Measurements from ENCODE around the gene TPCN2.
A peak's percentile ranks its signal among the peaks of the same experiment; 100 is the strongest.
"Not testable (repeated sequence)": the region's sequence is repeated elsewhere in the genome, so short reads cannot be mapped to it uniquely, and the experiment has no call there.

Gene TPCN2

DNA sequence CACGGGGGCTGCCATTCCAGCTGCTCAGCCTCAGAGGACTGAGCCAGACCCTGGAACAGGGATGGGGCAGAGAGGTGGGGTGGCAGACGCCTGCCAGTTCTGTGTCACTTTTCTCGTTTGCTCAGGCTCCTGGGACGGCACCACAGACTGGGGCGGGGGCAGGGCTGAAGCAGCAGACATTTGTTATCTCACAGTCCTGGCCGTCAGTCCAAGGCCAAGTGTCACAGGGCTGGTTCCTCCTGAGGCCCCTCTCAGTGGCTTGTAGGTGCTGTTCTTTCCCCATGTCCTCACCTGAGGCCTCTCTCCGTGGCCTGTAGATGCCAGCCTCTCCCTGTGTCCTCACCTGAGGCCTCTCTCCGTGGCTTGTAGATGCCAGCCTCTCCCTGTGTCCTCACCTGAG, 24.7 kb downstream of the TPCN2 start:
- no peak for DNase-seq

DNA sequence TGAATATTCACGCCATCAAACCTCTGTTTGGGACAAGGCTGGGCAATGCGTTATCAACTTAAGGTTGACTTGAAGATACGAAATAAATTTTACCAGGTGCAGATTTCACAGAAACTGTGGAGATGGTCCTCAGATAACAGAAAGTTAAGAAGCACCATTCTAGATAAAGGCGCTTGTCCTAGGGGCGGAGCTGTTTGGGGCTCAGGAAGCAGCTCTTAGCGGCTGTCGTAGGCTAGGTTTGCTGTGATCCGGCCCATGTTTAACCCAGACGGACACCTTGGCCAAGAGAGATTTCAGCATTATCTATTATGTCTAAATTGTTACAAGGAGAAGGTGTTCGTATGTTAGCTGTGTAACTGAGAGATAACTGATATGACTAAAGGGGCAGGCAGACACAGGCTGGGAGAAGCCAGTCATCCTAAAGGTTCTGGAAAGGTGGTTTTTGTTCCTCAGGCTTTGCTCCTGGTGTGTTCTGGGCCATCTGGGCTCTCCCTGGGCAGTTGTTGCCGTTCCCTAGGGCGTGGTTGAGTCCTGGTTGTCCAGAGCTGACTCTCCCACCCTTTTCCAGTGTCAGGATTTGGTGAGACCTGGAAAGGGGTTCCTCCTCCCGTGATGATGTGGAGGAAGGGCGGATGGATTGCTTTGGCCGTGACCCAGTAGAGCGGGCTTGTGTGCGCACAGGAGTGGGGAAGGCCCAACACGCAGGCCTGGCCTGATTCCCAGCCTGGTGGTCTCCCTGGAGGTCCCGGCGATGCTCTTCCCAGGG, 25.8 kb downstream of the TPCN2 start:
- no peak for DNase-seq

DNA sequence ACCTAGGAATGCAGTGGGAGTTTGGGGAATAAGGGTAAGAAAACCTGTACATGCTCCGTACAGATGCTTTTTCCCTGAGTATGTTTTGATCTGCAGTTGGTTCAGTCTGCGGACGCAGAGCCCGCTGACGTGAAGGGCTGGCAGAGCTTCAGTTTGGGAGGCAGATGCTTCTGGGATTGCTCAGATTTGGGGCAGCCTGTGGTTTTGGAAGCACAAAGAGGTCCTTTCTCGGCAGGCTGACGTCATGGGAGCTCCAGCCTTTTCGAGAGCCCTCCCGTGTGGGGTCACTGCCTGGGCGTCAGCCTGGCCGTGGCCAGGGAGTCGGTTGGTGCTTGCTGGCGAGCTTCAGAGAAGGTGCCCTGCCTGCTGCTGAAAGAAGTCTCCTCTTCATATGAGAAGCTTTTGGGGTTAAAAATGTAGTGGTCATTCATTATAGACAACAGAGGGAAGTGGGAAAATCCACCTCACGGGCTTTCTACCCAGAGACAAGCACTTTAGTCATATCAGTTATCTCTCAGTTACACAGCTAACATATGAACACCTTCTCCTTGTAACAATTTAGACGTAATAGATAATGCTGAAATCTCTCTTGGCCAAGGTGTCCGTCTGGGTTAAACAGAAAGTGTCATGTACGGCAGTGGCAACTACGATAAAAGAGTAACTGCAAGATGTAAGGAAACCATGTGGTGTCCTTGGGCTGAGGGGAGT, 26.8 kb downstream of the TPCN2 start:
- peak in 49 of 56 donors; percentile 9 to 92 (median 62) for DNase-seq

DNA sequence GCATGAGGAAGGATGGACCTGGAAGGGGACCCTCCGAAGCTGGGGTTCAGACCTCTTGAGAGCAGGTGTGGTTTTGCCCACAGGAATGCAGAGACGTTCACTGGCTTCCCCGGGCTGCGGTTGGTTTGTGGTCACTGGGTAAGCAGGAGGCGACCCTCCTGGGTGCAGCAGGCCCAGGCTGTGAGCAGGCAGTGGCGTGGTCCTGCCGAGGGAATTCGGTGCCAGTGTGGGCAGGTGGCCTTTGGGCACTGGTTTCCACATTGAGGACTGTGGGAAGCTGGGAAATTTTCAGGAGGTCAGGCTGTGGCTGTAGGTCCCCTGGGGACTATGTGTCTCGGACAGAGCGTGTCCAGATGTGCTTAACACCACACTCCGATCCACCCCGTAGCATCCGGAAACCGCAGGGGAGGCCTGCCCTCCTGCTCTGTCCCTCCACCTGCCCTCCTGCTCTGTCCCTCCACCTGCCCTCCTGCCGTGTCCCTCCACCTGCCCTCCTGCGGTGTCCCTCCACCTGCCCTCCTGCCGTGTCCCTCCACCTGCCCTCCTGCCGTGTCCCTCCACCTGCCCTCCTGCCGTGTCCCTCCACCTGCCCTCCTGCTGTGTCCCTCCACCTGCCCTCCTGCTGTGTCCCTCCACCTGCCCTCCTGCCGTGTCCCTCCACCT, 27.5 kb downstream of the TPCN2 start:
- no peak for DNase-seq

DNA sequence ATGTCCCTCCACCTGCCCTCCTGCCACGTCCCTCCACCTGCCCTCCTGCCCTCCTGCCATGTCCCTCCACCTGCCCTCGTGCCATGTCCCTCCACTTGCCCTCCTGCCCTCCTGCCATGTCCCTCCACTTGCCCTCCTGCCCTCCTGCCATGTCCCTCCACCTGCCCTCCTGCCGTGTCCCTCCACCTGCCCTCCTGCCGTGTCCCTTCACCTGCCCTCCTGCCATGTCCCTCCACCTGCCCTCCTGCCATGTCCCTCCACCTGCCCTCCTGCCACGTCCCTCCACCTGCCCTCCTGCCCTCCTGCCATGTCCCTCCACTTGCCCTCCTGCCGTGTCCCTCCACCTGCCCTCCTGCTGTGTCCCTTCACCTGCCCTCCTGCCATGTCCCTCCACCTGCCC, 28.2 kb downstream of the TPCN2 start:
- not testable (repeated sequence) for DNase-seq

DNA sequence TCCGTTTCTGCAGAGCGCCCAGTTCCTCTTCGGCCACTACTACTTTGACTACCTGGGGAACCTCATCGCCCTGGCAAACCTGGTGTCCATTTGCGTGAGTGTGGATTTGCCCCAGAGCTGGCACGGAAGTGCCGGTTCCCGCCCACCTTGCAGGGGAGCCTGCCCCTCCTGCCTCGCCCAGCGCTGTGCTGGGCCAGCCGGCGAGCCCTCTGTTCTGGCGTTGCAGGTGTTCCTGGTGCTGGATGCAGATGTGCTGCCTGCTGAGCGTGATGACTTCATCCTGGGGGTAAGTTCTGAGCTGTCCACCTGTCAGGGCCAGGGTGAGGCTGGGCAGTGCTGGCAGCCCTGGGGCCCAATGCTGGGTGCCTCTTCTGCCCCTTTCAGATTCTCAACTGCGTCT, 29.8 kb downstream of the TPCN2 start:
- DNase-seq, result no peak

DNA sequence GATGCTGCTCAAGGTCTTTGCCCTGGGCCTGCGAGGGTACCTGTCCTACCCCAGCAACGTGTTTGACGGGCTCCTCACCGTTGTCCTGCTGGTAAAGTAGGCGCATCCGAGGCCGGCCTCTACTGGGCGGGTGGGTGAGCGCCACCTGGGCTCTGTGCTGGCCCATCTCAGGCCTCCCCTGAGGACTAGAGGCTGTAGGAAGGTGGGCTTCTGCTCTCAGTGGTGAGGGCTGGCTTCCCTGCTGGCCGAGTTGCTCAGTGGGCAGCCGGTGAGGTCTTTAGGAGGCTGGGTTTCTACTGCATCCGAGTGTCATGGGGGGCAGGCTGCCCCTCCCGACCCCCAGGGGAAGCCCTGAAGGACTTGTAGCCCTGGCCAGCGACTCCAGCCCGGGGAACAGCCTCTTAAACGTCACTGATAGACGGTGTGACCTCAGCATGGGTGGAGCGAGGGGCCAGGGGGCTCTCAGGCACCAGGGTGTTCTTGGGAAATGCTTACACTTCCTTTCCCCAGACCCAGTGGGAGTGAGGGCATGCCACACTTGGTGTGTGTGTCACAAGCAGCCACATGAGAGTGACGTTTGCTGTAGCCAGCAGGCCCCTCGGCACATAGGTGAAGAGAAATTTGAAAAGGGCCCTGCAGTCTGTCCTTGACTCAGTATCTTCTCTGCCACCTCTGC, 30.3 kb downstream of the TPCN2 start:
- DNase-seq, result no peak

DNA sequence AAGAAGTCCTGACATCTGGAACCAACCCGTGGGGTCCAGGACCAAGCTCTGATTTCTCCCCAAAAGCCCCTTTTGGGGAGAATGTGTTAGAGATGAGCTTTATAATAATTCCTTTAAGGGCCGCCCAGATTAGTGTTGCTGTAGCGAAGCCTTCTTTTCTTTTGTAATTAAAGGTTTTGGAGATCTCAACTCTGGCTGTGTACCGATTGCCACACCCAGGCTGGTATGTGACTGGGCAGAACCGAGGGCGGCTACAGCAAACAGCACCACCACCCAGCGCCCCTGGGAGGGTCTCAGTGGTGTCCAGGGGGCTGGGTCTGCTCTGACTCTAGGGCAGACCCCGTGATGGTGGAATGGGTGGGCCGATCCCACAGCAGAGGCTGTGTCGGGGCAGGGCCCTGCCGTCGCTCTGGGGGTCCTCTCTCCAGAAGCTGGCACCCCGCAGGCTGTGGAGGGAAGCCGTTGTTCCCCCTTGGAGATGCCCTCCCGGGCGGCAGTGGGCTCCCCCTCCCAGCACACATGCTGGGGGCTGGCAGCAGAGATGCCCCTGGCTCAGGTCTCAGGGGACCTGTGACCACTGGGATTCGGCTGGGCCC, 31.0 kb downstream of the TPCN2 start:
- DNase-seq, result no peak

DNA sequence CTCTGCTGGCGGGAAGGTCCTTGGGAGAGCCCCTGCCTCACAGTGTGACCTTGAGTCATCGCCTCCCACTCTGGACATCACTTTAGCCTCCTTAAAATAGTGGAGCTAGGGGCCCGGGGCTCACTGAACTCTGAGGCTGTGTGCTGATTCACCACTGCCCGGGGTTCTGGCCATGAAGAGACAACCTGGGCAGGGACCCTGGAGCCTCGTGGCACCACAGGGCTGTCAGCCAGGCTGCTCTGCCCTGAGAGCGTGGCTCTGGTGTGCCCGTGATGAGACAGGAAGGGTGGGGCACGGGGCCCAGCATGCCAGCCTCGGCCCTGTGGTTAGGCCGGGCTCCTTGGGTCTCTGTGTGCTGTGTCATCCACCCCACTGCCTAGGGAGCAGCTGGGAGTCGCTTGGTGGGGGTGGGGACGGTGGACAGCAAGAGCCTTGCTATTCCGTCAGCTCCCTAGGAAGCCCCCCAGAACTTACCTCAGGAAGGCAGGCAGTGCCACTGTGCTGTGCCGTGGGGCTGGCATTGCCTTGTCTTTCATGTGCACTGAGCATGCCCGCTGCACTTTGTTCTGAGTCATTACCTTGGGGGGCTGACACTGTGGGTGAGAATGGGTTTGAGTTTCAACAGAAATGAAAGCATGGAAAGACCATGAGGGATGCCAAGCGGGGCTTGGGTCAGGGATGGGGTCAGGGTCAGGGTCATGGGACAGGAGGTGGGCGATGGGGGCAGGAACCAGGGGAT, 31.7 kb downstream of the TPCN2 start:
- DNase-seq, result no peak

DNA sequence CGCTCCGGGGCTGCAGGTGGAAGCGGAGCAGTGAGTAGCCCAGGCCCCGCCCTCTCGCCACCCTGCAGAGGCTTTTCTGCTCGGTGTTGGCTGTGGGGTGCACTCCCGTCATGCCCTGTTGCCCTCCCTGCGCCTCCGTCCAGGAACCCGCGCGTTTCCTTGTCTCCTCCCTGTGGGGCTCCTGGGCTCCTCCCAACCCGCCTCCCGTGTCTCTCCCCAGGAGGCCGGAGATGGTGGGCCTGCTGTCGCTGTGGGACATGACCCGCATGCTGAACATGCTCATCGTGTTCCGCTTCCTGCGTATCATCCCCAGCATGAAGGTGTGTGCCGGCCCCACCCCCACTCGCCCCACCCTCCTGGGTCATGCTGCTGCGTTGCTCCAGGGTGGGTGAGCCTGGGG, 32.4 kb downstream of the TPCN2 start:
- no peak for DNase-seq

DNA sequence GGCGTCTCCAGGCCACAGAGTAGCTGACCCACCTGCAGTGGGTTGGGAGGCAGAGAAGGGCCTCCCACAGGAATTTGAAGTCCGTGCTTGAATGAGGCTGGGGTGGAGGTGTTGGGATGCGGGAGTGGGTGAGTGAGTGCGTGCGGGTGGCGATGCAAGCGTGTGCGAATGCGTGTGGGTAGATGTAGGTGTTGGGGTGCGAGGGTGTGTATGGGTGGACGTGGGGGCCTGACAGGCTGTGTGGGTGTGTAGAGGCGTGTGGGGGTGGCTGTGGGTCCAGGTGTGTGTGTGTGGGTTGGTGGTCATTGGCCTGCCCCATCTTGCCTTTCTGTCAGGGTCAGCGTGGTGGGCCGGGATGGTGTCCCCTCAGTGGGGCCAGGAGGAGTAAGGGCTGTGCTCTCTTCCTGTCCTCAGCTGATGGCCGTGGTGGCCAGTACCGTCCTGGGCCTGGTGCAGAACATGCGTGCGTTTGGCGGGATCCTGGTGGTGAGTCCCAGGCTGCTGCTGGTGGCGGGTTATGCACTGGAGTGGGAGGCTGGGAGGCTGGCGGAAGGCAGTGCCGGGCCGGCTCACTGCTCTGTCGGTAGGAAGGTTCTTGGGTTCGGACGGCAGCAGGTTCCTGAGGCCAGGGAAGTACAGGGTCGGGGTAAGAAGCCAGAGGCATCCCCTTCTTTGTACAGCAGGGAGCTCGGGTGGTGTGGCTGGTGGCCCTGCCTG, 35.0 kb downstream of the TPCN2 start:
- DNase-seq, result no peak

DNA sequence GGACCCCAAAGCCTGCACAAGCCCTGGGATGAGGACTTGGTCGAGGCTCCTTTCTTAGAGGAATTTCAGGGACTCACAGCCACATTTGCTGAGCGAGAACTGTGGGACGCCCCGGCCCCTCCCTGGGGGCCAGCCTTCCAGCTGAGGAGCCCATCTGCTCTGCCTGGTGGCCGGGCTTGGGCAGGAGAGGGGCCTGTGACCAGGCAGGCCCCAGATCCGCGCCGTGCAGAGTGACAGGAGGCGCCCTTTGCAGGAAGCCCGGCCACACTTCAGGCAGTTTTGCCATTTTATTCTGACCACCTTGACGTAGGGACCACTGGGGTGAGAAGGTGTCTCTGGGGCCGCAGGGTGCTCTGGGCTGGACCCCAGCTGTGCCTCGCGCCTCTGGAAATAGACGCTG, 35.6 kb downstream of the TPCN2 start:
- DNase-seq, result no peak

DNA sequence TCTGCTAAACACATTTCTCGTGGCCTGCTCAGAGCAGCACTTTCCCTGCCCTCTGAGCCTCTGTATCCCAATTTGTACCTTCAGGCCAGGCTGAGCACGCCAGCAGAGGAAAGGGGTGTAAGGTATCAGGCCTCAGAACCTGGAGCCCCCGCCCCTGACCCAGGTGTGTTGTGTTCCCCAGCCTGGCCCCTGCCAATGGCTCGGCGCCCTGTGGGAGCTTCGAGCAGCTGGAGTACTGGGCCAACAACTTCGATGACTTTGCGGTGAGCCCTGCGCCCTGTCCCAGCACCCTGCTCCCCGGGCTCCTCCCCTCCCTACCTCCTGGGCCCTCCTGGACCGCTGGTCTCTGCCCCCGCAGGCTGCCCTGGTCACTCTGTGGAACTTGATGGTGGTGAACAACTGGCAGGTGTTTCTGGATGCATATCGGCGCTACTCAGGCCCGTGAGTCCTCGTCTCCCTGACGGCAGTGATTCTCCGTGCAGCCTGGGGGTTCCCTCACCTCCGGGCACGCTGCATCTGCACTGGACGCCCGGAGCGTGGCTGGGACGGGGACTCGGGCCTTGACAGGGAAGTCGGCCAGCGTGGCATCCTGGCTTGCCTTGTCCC, 36.9 kb downstream of the TPCN2 start:
- no peak for DNase-seq

DNA sequence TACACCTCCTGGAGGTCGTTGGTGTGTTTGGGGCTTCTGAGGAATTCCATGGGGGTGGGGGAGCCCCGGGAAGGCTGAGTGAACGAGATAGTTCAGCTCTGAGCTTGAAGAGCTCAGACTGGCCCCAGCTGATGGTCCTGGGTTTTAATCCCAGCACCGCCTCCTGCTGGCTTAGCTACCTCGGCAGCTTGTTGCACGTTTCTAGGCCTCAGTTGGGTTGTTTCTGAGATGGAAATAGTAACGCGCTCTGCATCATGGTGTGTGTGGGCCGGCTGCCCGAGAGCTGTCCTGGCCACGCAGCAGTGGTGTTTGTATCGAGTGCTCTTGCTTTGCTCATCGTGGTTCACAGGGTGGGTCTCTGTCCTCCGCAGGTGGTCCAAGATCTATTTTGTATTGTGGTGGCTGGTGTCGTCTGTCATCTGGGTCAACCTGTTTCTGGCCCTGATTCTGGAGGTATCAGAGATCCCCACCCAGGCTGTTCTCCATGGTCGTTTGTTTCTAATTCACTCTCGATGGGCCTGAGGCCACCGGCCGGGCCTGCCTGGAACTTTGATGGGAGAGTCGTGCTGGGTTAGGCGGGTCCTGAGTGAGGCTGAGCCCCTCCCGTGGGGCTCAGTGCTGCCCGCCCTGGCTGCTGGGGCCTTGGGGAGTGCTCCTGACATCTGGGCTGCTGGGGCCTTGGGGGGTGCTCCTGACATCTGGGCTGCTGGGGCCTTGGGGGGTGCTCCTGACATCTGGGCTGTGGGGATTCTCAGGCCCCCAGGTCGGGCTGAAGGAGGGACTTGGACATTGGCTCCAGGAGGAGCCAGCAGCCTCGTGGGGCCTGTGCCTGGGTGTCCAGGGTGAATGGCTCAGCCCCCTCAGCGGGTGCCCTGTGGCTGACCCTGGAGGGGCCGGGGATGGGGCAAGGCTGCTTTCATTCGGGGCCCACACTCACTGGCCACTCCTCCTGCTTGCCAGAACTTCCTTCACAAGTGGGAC, 37.7 kb downstream of the TPCN2 start:
- peak in 3 of 56 donors; percentile 4 to 44 (median 21) for DNase-seq

DNA sequence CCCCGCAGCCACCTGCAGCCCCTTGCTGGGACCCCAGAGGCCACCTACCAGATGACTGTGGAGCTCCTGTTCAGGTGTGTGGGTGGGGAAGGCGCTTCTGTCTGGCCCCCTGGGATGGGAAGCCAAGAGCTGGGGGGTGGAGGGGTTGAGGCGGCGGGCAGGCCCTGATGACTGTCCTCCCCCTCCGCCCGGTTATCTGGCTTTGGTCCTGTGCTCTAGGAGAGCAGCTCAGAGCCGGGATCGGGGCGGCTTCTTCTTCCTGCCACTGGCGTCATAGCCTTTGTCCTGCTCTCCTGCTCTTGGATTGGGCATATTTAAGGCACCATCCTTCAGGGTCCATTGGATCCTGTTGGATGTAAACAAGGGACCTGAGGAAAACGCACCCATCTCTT, 38.4 kb downstream of the TPCN2 start:
- DNase-seq, result no peak

DNA sequence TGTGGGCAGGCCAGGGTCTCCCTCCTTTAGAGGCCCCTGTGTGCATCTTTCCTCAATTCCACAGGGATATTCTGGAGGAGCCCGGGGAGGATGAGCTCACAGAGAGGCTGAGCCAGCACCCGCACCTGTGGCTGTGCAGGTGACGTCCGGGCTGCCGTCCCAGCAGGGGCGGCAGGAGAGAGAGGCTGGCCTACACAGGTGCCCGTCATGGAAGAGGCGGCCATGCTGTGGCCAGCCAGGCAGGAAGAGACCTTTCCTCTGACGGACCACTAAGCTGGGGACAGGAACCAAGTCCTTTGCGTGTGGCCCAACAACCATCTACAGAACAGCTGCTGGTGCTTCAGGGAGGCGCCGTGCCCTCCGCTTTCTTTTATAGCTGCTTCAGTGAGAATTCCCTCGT, 39.1 kb downstream of the TPCN2 start:
- no peak for DNase-seq

DNA sequence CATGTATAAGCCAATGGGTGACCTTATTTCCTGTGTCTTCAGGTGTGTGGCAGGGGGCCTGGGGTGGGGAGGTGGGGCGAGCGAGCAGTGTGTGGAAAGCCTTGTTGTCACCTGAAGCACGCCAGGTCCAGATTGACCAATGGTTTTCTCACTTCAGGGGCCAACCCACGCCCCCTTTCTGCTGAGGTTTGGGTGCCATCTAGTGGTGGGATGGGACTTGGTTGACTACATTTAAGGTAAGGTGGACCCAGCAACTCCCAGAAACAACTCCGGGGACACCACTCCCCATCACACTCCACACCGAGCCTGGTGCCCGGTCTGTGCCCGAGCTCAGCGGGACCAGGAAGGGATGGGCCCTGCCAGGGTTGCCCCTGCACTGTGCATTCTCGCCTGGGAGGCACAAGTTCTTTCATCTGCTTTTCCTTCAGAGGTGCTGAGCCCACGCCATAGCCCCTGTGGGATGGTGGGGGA, 40.0 kb downstream of the TPCN2 start:
- DNase-seq, result peak in 44 of 56 donors; percentile 4 to 81 (median 37)

DNA sequence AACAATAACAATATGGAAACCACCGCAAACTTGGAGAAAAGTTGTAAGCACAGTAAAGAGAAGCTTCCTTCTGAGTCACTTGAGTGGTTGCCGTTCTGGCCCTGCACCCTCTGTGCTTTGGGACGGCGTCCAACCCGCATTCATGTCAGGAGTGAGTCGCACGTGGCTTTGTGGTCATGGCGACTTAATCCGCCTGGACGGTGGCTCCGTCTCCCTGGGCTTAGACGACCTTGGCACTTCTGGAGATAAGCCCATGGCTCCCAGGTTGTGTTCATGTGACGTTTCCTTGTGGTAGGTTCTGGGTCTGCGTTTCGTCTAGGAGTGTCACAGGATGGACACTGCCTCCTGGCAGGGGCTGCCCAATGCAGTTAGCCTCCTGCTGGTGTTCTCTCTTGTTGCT, 40.5 kb downstream of the TPCN2 start:
- DNase-seq, result no peak

Measured in amygdala (tissue), 56 donors.